HCT116 (cell line): ENCODE data around the gene NOC2L. TPM values are rescaled to one million over a fixed set of nuclear protein-coding genes. Genes with fewer than 3 reads are reported as not detected.

Experiments used
- ATAC-seq: fragments of 200-7000 bp; cut with Tn5 transposase; 2 replicates; pipeline ENCODE4 v1.9.1; 2020; ENCODE audit warnings: mild to moderate bottlenecking, moderate library complexity
- BruUV-seq: library from RNA; stranded (reverse); fragments of 400-500 nt; replicated peaks from 2 replicates; lab custom pipeline; 2021; lab: Mats Ljungman, UMichigan
- CTCF ChIA-PET: fragments of 300-600 bp; sonication (Branson Sonifier 250); formaldehyde crosslinking; loops from one replicate; lab custom pipeline; 2021; ENCODE audit warnings: antibody characterized with exemption; lab: Charles Lee
- POLR2A ChIA-PET: fragments of 300-600, 350-600 bp; sonication (Branson Sonifier 250); formaldehyde crosslinking; loops from one replicate; lab custom pipeline; 2021; ENCODE audit warnings: antibody characterized with exemption; lab: Charles Lee
- RAD21 ChIA-PET, 2 experiments: fragments of 300-600 bp; sonication (Branson Sonifier 250); formaldehyde crosslinking; loops; one replicate each; lab custom pipeline; 2023; ENCODE audit warnings: low total read pairs in 2 of 2; ENCODE audit not compliant: uncharacterized antibody in 2 of 2, unreplicated experiment in 2 of 2, low non-redundant PET in 1 of 2; lab: Charles Lee
- DNase-seq: peaks from one replicate; pipeline ENCODE4 v3.0.0-alpha.2; 2010; ENCODE audit warnings: low read depth, low spot score
- H2AFZ ChIP-seq: fragments of 200-600 bp; shearing (Covaris generic), sonication (generic); 2 replicates; pipeline ENCODE4 v1.6.1; 2017; ENCODE audit warnings: low read depth, mixed run types, mixed read lengths, antibody characterized with exemption, low read length; ENCODE audit not compliant: poor library complexity, severe bottlenecking
- H3K27ac ChIP-seq: 2 replicates; pipeline ENCODE4 v1.5.1; 2012; ENCODE audit warnings: low read depth, low read length
- H3K27me3 ChIP-seq: fragments of 200-600 bp; sonication (generic); 2 replicates; pipeline ENCODE4 v1.6.1; 2016; ENCODE audit warnings: mixed run types, low read length, mixed read lengths; ENCODE audit not compliant: insufficient read depth
- H3K36me3 ChIP-seq, 2 experiments: fragments of 200-500 bp in 1 of 2; fragments of 200-600 bp in 1 of 2; sonication (Bioruptor generic) in 1 of 2; sonication (generic) in 1 of 2; 2 replicates each; pipeline versions ENCODE4 v1.5.1 to v1.6.1; 2014 to 2016; ENCODE audit warnings: low read length in 2 of 2, inconsistent platforms in 1 of 2, mixed read lengths in 1 of 2, mixed run types in 1 of 2; ENCODE audit not compliant: insufficient read depth in 2 of 2, control insufficient read depth in 1 of 2
- H3K4me1 ChIP-seq, 2 experiments: fragments of 200-600 bp in 1 of 2; sonication (generic) in 1 of 2; 2 replicates each; pipeline versions ENCODE4 v1.5.1 to v1.6.1; 2012 to 2017; ENCODE audit warnings: low read length in 2 of 2, inconsistent platforms in 1 of 2, mild to moderate bottlenecking in 1 of 2, mixed read lengths in 1 of 2, mixed run types in 1 of 2, moderate library complexity in 1 of 2; ENCODE audit not compliant: insufficient read depth in 2 of 2, control insufficient read depth in 1 of 2
- H3K4me2 ChIP-seq: fragments of 200-600 bp; sonication (generic); 2 replicates; pipeline ENCODE4 v1.6.1; 2017; ENCODE audit warnings: mixed run types, low read length, mixed read lengths
- H3K4me3 ChIP-seq, 2 experiments: fragments of 200-600 bp in 1 of 2; sonication (generic) in 1 of 2; replicated peaks in 1 of 2; 2 replicates each; pipeline ENCODE4 v1.5.1; 2011 to 2016; ENCODE audit warnings: low read length in 2 of 2, control low read depth in 1 of 2, low read depth in 1 of 2, mild to moderate bottlenecking in 1 of 2, mixed read lengths in 1 of 2, mixed run types in 1 of 2
- H3K79me2 ChIP-seq: fragments of 200-600 bp; sonication (generic); 2 replicates; pipeline ENCODE4 v1.6.1; 2017; ENCODE audit warnings: mild to moderate bottlenecking, mixed run types, low read length, moderate library complexity, mixed read lengths; ENCODE audit not compliant: insufficient read depth
- H3K9ac ChIP-seq: fragments of 200-600 bp; sonication (generic); 2 replicates; pipeline ENCODE4 v1.6.1; 2016; ENCODE audit warnings: low read length, mixed read lengths
- H3K9me2 ChIP-seq: fragments of 200-600 bp; sonication (generic), shearing (Covaris generic); 2 replicates; pipeline ENCODE4 v1.6.1; 2017; ENCODE audit warnings: mixed run types, mild to moderate bottlenecking, moderate library complexity; ENCODE audit not compliant: insufficient read depth
- H3K9me3 ChIP-seq, 2 experiments: fragments of 200-500 bp in 1 of 2; fragments of 200-600 bp in 1 of 2; sonication (Bioruptor generic) in 1 of 2; sonication (generic) in 1 of 2; 2 replicates each; pipeline ENCODE4 v1.6.1; 2014 to 2017; ENCODE audit warnings: low read length in 2 of 2, mixed read lengths in 2 of 2, inconsistent platforms in 1 of 2, low read depth in 1 of 2, mild to moderate bottlenecking in 1 of 2, mixed run types in 1 of 2, moderate library complexity in 1 of 2; ENCODE audit not compliant: control insufficient read depth in 1 of 2, insufficient read depth in 1 of 2
- H4K20me1 ChIP-seq: fragments of 200-600 bp; sonication (generic), shearing (Covaris generic); 2 replicates; pipeline ENCODE4 v1.6.1; 2017; ENCODE audit warnings: mixed run types, mild to moderate bottlenecking, moderate library complexity; ENCODE audit not compliant: insufficient read depth
- CBX3 ChIP-seq: IDR thresholded peaks from 2 replicates; pipeline ENCODE4 v1.6.1; 2012; ENCODE audit warnings: low read depth
- EGR1 ChIP-seq: IDR thresholded peaks from 2 replicates; pipeline ENCODE4 v1.6.1; 2012; ENCODE audit warnings: low read depth
- SIN3A ChIP-seq: IDR thresholded peaks from 2 replicates; pipeline ENCODE4 v1.6.1; 2012; ENCODE audit warnings: low read depth
- SP1 ChIP-seq: IDR thresholded peaks from 2 replicates; pipeline ENCODE4 v1.6.1; 2012; ENCODE audit warnings: low read depth
- SRF ChIP-seq: IDR thresholded peaks from 2 replicates; pipeline ENCODE4 v1.6.1; 2012; ENCODE audit warnings: low read depth
- YY1 ChIP-seq: IDR thresholded peaks from 2 replicates; pipeline ENCODE4 v1.6.1; 2011; ENCODE audit warnings: low read length, low read depth, moderate library complexity, mild to moderate bottlenecking; ENCODE audit not compliant: insufficient replicate concordance; ENCODE audit errors: extremely low read depth
- ZFX ChIP-seq: fragments of 450-650 bp; IDR thresholded peaks from 2 replicates; pipeline ENCODE4 v1.6.1; 2017
- intact Hi-C: fragments of 100-400 bp; cut with micrococcal nuclease; formaldehyde crosslinking; loops from 2 replicates; pipeline ENCODE4 v1.10.0; 2022
- total RNA-seq: library from RNA; stranded (reverse); gene quantifications from one replicate; pipeline ENCODE4 v1.2.1, GENCODE V29; 2021; ENCODE audit not compliant: unreplicated experiment
- TF ChIP-seq, protein P1 (sequence below): IDR thresholded peaks from 2 replicates; pipeline ENCODE4 v1.6.1; 2012
- TF ChIP-seq, protein P2 (sequence below): IDR thresholded peaks from 2 replicates; pipeline ENCODE4 v1.6.1; 2011; ENCODE audit warnings: mild to moderate bottlenecking, low read length, moderate library complexity; ENCODE audit not compliant: insufficient replicate concordance; ENCODE audit errors: extremely low read depth

NOC2L gene
- total RNA-seq, 1 experiment from 2014 or later = 260 TPM

DNA sequence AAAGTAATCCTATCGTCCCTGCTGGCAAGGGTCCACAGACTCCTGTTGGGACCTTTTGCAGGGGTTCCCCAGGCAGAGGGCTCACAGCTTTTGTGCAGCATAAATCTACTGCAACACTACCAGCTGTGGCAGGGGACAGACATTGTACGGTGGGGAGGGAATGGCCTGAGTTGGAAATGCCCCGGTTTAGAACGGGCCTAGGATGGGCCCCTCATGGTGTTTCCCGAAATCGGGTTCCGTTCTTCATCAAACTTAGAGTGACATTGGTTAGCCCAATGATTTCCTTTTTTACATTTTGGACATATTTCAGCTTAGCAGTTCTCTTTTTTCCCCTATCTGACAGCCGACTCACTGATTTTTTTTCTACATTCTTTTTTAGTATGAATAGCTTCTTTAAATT, 61.8 kb downstream of the NOC2L start:
- H3K27me3 ChIP-seq = no peaks in the 10 kb centered on the region
- no peak overlapping the region for H2AFZ ChIP-seq
- POLR2A ChIA-PET = no interaction called here
- intact Hi-C loops = no loop called here
- no peaks in the 10 kb centered on the region for H3K9me2 ChIP-seq
- ATAC-seq (no peak), DNase-seq (no peak)
- TF ChIP-seq SRF (no peak), SP1 (no peak), ZFX (no peak), EGR1 (no peak), SIN3A (no peak), CBX3 (no peak), YY1 (no peak)
- TF ChIP-seq, protein P1, sequence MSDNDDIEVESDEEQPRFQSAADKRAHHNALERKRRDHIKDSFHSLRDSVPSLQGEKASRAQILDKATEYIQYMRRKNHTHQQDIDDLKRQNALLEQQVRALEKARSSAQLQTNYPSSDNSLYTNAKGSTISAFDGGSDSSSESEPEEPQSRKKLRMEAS = no peak
- TF ChIP-seq, protein P2, sequence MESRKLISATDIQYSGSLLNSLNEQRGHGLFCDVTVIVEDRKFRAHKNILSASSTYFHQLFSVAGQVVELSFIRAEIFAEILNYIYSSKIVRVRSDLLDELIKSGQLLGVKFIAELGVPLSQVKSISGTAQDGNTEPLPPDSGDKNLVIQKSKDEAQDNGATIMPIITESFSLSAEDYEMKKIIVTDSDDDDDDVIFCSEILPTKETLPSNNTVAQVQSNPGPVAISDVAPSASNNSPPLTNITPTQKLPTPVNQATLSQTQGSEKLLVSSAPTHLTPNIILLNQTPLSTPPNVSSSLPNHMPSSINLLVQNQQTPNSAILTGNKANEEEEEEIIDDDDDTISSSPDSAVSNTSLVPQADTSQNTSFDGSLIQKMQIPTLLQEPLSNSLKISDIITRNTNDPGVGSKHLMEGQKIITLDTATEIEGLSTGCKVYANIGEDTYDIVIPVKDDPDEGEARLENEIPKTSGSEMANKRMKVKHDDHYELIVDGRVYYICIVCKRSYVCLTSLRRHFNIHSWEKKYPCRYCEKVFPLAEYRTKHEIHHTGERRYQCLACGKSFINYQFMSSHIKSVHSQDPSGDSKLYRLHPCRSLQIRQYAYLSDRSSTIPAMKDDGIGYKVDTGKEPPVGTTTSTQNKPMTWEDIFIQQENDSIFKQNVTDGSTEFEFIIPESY = no peak
- no peaks in the 10 kb centered on the region for H3K4me1 ChIP-seq
- H4K20me1 ChIP-seq = no peaks in the 10 kb centered on the region
- no peak overlapping the region for H3K27ac ChIP-seq
- H3K9ac ChIP-seq = no peak overlapping the region
- no peaks in the 10 kb centered on the region for H3K79me2 ChIP-seq
- CTCF ChIA-PET = interaction anchor here (1.2 kb wide), 1 partner anchor 28 kb away, joined by 5 read pairs; no protein-coding TSS in a partner anchor
- RAD21 ChIA-PET = no interaction called here
- no peak overlapping the region for H3K4me3 ChIP-seq
- no peak overlapping the region for H3K4me2 ChIP-seq
- no peaks in the 10 kb centered on the region for H3K9me3 ChIP-seq
- no TSS peak for BruUV-seq
- H3K36me3 ChIP-seq = no peaks in the 10 kb centered on the region

Other genes with a start within 250 kb of the NOC2L start
- 11.5 TPM for gene SAMD11, start 35.3 kb downstream of the NOC2L start, total RNA-seq
- gene KLHL17, start 1.3 kb upstream of the NOC2L start, total RNA-seq = 100.0 TPM
- gene PLEKHN1, start 7.2 kb upstream of the NOC2L start, total RNA-seq = 11.6 TPM
- 0.39 TPM for gene PERM1, start 22.8 kb upstream of the NOC2L start, total RNA-seq
- 145 TPM for gene HES4, start 40.8 kb upstream of the NOC2L start, total RNA-seq
- 140 TPM for gene ISG15, start 54.2 kb upstream of the NOC2L start, total RNA-seq
- gene AGRN, start 60.9 kb upstream of the NOC2L start, total RNA-seq = 134 TPM
- 6.3 TPM for gene RNF223, start 115.0 kb upstream of the NOC2L start, total RNA-seq
- gene C1orf159, start 156.8 kb upstream of the NOC2L start, total RNA-seq = 22.7 TPM
- gene TTLL10, start 214.6 kb upstream of the NOC2L start, total RNA-seq = 0.10 TPM
- gene TNFRSF18, start 247.3 kb upstream of the NOC2L start, total RNA-seq = 56.2 TPM